GM21390 (cell line): ENCODE measurements around the gene C16orf92.
"Not testable (repeated sequence)": the region's sequence is repeated elsewhere in the genome, so short reads cannot be mapped to it uniquely, and the experiment has no call there.

Source experiments
- ATAC-seq: cut with Tn5 transposase; IDR thresholded peaks from one replicate; pipeline ENCODE4 v1.9.1; 2021; ENCODE audit not compliant: unreplicated experiment

Gene C16orf92

GRCh38 chr16:30023586-30023985 lies 588 bp downstream of the C16orf92 start:
- ATAC-seq, result no peak

- ATAC-seq, result no peak
These were observed 1.5 kb downstream of the C16orf92 start for GRCh38 chr16:30024451-30024850.

DNA sequence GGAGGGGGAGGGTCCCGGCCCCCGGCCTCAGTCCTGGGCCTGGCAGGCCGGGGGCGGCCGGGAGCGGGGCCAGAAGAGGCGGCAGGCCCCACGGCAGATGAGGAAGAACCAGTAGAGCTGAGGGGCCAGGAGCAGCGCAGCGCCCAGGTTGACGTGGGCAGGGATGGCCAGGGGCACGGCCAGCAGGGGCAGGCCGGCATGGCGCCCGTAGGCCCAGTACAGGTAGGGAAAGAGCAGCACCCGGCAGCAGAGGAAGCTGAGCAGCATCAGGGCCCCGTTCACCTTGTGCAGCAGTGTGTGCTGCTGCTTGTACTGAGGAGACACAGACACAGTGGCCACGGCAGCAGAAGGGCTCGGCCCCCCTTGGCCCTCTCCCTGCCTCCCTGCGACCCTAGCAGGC lies 2.2 kb downstream of the C16orf92 start:
- no peak for ATAC-seq

GRCh38 chr16:30025574-30025973 lies 2.6 kb downstream of the C16orf92 start:
- ATAC-seq, result no peak

DNA sequence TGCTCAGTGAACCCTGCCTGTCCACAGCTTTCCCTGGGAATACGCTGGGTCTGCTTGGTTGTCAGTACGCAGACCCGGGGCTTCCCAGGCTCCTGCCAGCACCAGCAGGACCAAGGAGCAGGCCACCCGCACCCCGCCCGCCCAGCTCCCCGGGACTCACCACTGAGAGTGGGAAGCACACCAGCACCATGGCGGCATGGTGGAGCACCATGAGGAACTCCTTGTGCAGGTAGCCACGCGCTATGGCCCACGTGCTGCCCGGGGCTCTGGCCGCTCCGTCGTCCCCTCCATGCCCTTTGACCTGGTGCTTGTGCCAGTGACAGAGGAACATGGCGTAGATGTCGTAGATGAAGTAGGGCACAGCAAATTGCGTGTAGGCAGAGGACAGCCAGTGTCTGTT lies 3.5 kb downstream of the C16orf92 start:
- no peak for ATAC-seq

DNA sequence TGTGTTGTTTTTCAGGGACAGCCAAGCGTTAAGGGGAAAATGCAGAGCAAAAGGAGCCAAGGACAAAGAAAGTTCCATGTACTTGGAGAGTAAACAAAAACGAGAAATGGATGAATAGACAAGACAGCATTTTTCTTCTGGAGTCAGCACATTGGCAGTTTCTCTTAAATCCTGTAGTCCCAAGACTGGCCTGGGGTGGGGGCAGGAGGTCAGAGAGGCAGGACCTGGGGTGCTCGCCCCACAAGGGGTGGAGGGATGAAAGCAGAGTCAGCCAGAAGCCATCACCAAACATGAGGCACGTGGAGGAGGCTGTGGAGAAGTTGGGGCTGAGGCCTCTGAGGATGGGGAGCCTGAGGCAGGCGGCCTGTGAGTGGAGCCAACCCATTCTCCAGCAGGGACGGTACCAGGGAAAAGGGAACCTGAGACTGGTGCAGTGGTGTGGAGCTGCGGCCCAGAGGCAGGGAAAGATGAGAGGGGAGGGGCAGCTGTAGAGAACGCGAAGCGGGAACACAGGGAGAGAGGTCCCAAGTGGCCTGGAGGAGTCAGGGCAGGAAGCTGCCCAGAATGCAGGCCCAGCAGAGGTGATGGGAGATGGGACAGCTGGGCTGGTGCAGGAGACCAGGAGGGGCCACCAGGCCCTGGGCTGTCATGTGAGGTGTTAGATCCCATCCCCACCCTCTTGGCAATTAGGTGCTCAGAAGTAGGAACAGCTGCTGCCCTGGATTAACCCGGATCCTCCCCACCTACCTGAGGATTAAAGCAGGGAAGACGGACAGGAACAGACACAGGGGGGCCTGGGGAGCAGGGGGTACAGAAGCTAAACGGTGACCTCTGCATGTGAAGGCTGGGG lies 4.8 kb downstream of the C16orf92 start:
- ATAC-seq, result no peak

GRCh38 chr16:30028438-30029076 lies 5.6 kb downstream of the C16orf92 start:
- no peak for ATAC-seq

DNA sequence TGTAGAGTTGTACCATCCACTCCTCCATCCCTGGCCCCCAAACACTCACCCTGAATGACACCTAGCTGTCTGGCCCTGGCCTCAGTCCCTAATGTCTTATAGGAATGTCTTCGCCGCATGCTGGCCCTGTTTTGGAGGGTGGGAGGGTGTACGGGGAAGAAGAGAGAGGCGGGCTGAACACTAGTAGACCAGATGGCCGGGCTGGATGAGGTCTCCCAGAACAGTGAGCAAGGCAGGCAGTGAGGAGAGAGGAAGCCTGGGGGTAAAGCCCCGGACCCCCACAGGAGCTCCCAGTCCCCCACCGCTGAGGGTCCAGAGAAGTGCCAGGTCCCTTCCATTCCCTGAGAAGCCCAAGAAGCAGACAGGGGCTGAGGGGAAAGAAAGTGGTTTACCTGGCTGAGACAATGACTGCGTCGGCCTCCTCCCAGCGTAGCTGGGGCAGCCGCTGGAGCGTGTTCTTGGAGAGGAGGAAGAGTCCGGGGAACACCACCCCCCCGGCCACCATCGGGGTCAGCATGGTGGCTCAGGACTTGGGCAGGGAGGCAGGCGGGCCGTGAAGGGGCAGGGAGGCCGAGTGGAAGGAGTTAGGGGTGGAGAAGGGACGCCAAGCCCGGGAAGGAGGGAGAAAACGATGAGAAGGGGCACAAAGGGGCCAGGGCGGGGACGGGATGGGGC lies 7.2 kb downstream of the C16orf92 start:
- no peak for ATAC-seq

DNA sequence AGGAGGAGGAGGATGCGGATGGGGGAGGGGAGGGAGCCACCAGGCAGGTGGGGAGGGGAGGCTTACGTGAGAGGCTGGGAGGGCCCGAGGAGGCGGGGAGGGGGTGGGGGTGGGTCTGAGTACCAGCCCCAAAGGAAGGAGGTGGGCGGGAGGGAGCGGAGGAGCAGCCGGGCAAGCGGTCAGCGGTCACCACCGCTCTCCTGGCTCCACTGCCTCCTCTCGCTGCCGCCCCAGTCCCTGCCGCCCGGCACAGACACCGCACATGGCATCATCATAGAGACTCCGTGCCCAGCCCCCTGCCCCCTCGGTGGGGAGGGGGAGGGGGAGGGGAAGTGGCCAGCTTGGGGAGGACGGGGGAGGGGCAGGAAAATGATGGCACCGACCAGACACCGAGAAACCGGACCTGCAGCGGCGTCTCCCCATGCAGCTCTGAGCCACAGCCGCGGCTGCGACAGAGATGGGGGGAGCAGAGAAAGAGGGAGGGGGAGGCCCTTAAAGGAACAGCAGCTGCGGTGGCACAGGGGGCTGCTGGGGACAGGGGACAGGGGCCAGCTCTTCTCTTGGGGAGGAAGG lies 7.9 kb downstream of the C16orf92 start, which contains the start of gene TLCD3B:
TLCD3B (minus strand) TSS at position 431 of the 573 bp plus-strand sequence. CDS start 744 bp downstream, outside the sequence.
- no peak for ATAC-seq

DNA sequence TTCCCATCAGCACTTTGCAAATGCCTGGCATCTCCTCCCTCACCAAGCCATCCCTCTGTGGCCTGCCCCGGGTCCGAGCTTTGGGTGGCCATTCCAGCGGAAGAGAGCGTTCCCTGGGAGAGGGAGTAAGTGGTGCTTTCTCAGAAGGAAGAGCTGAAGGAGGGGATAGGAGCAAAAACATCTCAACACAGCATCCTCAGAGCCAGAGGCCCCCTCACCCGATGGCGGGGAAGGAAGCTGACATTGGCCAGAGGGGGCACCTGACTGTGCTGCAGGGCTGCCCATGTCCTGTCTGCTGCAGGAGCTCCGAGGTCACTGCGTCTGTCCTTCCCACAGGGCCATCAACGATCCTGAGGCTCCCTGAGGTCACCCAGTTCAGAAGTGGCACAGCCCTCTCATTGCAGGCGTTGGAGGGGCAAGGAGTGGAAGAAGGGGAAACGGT lies 8.5 kb downstream of the C16orf92 start:
- no peak for ATAC-seq

GRCh38 chr16:30032083-30032819 lies 9.3 kb downstream of the C16orf92 start:
- no peak for ATAC-seq

- no peak for ATAC-seq
These were observed 10.3 kb downstream of the C16orf92 start for GRCh38 chr16:30033270-30033669.

DNA sequence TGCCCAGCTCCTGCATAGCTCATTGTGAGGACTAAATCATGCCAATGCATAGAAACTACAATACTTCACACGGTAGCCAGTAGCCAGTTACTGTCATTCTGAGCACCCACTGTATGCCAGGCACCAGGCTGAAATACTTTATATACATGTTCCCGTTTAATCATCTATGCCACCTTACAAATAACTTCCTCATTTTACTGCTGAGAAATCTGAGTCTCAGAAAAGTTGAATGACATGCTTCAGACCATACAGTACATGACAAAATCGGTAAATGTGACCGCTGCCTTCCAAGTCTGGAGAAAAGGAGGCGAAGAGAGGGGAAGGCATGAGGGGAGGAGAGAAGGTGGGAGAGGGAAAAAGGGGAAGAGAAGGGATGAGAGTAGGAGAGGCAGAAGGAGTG lies 17.2 kb downstream of the C16orf92 start:
- ATAC-seq, result no peak

DNA sequence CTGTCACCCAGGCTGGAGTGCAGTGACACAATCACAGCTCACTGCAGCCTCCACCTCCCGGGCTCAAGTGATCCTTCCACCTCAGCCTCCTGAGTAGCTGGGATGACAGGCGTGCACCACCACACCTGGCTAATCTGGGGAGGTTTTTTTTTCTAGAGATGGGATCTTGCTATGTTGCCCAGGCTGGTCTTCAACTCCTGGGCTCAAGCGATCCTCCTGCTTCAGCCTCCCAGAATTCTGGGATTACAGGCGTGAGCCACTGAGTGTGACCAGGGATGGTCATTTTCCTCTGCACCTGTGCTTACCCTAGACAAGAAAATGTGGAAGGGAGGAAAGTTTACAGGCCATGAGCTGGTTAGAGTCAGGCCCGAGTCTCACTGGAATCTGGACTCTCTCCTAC lies 17.7 kb downstream of the C16orf92 start:
- ATAC-seq, result not testable (repeated sequence)

- ATAC-seq, result no peak
These were observed 18.8 kb downstream of the C16orf92 start for GRCh38 chr16:30041841-30042240.

GRCh38 chr16:30046178-30046577 lies 23.2 kb downstream of the C16orf92 start:
- no peak for ATAC-seq

- ATAC-seq, result no peak
These were observed 23.6 kb downstream of the C16orf92 start for GRCh38 chr16:30046588-30046987.

GRCh38 chr16:30049871-30050270 lies 26.9 kb downstream of the C16orf92 start:
- no peak for ATAC-seq

DNA sequence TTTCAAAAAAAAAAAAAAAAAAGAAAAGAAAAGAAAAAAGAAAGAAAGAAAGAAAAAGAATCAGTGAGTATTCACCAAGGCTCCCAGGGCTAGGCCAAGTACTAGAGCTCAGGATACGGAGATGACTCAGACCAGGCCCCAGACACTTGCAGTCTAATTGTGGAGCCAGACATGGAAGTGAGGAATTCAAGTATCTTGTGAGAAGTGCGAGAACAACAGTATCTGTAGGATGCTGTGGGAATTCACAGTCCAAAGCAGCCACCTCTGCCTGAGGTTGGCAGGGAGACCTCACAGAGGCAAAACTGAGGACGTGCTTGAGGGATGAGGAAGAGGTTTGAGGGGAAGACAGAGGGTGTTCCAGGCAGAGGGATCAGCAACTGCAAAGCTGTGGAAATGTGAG lies 28.5 kb downstream of the C16orf92 start:
- no peak for ATAC-seq

- peak; percentile 53 for ATAC-seq
These were observed 29.8 kb downstream of the C16orf92 start for GRCh38 chr16:30052671-30053372.
